GM10847 (cell line): ENCODE data around the gene TNFAIP8L2.

Source experiments
- POLR2A ChIP-seq: IDR thresholded peaks from 2 replicates; pipeline ENCODE4 v1.6.1; 2011; ENCODE audit not compliant: insufficient read length; ENCODE audit errors: extremely low read depth

The TNFAIP8L2 gene

GRCh38 chr1:151198254-151199127, 42.0 kb downstream of the TNFAIP8L2 start, which contains the start of gene PIP5K1A:
Gene PIP5K1A, plus strand, starts transcription at chr1:151198552. Its CDS starts 445 bp downstream, at chr1:151198997.
- peak; percentile 59 for TF ChIP-seq POLR2A

DNA sequence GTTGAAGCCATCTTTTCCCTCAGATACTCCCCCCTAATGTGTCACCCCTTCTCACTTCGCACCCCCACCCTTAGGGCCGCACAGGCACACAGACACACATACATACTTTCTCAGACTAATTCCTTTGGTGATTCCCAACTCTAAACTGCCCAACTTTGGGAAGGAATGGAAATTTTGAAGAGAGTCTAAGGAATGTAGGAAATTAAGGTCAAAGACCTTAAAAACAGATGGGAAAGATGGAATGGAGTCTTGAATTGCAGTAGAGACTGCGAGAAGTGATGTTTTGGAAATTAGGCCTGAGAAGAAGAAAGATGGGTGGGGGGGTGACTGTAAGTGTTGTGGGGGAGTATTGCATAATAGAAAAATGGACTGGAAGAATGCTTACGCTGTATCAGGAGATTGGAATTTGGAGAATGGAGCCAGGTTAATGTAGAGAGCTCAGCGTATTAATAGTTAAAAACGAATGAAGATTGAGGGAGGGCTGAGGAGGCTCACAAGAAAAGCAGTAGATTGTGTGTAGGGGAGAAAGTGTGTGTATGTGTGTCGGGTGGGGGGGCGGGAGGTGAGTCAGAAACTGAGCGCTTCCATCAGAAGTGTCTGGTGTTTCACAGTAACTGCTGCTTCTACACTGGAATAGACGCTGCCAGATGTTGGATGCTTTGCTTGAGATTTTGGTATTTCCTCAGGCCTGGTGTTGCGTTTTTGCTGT, 43.6 kb downstream of the TNFAIP8L2 start:
- TF ChIP-seq POLR2A, result no peak
